HTERT RPE-1 (cell line): Measurements from ENCODE around the gene ADAM33.

ENCODE experiments used
- in situ Hi-C: fragments of 300-500 bp; cut with MboI; formaldehyde crosslinking; loops from 4 replicates; pipeline ENCODE4 v1.14.3; 2020; ENCODE audit warnings: low sequenced_read_pairs

Gene ADAM33

GRCh38 chr20:3670945-3671344 lies 10.9 kb downstream of the ADAM33 start:
- in situ Hi-C loops, result no loop called here

DNA sequence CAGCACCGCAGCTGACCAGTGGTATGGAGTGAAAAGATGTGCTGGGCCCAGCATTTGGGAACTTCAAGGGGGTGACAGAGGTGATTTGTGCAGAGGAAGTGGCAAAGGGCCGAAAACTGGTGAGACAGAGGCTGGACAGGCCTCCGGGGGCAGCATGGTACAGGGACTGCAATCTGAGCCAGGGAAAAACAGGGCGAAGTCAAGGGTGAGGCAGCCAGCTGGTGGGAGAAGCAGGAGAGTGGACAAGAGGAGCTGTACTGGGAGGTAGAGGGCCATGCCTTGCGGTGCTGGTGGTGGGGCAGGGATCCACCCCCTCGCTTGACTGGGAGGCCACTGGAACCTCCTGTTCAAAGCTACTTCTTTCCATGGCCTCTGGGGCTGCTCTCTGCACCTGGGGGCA lies 11.3 kb downstream of the ADAM33 start:
- in situ Hi-C loops, result no loop called here

DNA sequence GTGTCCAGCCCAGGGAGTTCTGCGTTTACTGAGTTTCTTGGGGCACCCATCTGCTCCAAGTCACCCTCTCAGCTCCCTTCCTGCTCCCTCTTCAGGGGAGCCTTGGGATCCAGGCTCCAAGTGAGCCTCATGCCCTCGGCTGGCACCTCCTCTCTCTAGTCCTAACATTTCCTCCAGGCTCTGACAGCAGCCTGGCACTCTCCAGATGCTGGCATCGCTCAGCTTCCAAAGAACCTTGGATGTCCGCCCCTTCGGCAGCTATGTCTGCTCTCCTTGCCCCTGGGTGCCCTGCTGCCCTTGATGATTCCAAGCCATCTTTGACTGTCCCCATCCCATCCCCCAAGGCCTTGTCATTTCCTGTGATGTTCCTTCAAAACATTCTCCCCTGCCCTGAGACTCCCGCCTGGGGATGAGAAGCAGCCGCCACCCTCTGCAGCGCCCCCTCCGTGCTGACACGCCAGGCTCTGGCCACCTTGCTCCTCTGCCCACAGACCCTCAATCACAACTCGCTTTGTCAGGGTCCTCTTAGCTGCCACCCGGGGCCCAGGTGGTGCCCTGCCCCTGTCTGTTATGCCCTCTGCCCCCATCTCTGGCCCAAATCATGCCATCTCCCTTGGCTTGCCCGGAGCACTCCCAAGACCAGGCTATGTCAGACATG lies 12.0 kb downstream of the ADAM33 start:
- in situ Hi-C loops, result no loop called here

GRCh38 chr20:3667434-3668037 lies 14.3 kb downstream of the ADAM33 start:
- in situ Hi-C loops, result no loop called here

DNA sequence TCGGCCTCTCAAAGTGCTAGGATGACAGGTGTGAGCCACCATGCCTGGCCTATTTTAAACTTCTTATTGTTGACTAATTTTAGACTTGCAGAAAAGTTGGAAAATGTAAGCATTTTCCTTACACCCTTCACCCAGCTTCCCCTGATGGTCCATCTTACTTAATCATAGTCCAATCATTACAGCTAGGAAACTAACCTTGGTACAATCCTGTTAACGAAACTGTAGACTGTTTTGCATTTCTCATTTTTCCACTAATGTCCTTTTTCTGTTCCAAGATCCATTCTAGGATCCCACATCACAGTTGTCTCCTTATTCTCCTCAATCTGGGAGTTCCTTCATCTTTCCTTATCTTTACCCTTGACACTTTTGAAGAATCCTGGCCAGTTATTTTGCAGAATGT lies 18.0 kb downstream of the ADAM33 start:
- in situ Hi-C loops, result no loop called here

GRCh38 chr20:3663031-3663701 lies 18.6 kb downstream of the ADAM33 start, which contains the start of gene GFRA4:
GFRA4 (minus strand) TSS chr20:3663399; CDS start chr20:3663399, 0 bp downstream.
- in situ Hi-C loops, result no loop called here

DNA sequence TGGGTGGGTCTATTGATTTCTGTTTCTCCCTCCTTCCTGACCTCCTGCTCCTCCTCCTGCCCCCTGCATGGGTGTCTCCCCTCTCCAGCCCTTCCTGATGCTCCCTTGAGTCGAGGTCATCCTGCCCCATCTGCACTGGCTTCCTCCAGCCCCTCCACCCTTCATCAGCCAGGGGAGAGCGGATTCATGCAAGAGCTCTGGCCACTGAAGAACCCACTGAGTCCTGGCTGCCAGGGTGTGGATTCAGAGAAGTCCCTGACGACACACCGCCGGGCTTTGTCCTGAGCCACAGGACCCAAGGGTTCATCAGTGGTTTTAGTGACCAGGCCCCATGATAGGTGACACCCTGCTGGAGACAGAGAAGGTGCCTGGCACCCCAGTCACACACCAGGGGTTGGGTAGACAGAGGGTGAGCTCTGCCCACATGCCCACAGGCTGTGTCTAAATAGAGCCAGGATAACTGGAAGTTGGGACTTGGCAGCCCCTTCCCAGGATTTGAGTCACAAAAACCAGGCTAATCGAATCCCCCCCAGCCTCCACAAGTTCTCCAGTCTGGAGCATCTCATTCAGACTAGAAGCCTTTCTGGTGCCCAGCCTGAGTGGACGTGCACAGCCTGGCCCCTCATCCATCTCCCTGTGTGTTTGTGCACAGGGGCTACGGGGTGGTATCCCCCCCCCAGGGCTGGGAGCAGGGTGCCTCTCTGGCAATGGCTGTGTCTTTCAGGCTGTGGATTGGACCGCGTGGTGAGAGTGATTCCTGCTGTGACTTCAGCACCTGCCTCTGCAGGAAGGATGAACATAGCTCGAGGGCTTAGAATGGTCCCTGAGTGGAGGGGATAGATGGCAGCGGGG lies 19.8 kb downstream of the ADAM33 start:
- in situ Hi-C loops, result no loop called here

GRCh38 chr20:3661060-3661813 lies 20.6 kb downstream of the ADAM33 start:
- in situ Hi-C loops, result no loop called here

DNA sequence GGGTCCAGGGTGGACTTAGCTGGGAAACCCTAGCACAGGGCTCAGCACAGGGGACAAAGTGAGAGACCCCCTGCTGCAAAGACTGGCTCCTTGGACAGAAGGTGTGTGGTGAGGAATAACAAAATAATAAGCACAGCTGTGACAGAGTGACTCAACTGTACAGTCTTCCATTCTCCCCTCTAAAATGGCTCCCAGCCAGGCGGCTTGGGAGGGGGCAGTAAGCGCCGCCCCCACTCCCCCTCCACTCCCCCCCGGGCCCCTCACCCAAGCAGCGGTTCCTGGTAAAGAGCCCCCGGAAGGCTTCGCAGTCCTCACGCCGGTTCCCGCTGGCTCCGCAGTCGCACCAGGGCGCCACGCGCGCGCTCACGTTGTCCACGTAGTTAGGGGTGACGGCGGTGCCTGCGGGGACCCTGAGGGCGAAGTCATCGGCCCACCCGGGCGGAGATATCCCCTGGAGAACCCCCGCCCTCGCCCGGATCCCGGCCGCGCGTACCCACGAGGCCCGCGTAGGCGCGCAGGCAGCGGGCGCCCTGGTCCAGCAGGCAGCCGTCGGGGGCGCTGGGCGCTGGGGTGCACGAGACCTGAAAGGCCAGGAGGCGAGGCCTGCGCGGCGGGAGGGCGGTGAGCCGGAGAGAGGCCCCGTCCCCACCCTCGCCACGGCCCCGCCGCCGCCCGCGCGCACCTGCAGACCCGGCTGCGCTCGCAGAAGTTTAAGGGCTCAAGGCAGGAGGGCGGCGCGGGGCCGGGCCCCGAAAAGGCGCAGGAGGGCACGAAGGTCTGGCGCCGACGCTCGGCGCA lies 21.3 kb downstream of the ADAM33 start:
- in situ Hi-C loops, result no loop called here

GRCh38 chr20:3659492-3660261 lies 22.1 kb downstream of the ADAM33 start:
- in situ Hi-C loops, result no loop called here

DNA sequence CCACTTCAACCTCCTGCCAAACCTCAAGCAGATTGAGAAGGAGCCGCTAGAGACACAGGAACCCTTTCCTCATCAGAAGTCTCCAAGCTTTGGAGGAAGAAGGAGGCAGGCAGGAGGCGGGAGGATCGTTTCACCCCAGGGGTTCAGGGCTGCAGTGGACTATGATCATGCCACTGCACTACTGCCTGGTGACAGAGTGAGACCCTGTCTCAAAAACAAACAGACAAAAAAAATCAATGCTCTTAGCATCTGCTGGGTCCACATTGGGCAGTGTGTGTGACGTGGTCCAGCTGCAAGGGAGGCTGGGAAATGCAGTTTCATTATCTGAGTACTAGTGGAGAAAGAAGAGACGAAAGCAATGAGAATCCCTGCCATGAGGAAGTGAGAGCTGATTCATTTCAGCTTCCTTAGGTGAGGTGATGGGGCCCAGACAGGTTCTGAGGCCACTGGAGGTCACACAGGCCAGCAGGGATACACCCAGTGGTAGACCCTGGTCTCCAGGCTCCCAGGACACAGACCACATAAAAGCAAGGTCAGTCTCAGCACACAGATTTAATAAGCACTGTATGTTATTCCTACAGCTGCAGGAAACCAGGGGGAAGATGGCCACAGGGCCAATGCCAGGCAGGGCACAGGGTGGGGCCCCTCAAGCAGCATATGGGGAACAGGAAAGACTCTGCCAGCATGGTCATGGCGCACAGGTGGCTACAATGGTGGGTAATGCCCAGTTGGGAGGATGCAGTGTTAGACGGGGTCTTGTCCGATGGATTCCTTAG lies 22.9 kb downstream of the ADAM33 start:
- in situ Hi-C loops, result no loop called here

- in situ Hi-C loops, result no loop called here
Measured at GRCh38 chr20:3658019-3658715, 23.6 kb downstream of the ADAM33 start.

GRCh38 chr20:3655131-3655405 lies 26.7 kb downstream of the ADAM33 start:
- in situ Hi-C loops, result no loop called here

DNA sequence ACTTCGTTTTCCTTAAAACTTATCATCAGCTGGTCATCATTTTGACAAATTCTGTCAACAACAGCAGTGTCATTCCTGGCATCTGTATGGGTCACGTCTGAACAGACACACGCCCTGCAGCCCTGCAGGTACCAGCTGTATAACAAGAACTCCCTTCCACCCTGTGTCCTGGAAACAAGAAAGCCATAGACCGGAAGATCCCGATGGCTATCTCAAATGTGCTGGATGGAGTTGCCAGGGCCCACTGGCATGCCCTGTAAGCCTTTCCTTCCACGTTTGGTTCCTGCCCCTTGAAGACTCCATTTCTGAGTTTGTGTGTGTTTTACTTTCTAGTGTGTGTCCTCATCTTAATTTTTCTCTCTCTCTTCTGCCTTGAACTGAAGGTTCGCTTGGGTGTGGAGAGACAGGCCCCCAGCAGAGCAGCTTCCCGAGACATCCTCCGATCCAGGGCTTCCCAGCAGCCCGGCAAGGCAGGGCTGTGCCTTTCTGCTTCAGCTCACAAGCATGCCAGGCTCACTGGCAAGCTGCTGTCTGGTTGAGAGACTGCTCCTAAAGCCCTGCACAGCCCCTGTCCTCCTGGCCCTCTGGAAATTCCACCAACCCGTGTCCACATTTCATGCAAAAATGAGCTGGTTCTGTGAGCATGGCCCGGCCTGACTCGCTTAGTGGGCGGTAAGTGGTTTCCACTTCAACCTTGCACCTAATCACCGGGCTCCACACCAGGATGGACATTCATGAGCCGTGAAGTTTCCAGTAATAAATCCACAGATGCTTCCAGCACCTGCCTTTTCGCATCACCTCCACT lies 27.3 kb downstream of the ADAM33 start:
- in situ Hi-C loops, result no loop called here

DNA sequence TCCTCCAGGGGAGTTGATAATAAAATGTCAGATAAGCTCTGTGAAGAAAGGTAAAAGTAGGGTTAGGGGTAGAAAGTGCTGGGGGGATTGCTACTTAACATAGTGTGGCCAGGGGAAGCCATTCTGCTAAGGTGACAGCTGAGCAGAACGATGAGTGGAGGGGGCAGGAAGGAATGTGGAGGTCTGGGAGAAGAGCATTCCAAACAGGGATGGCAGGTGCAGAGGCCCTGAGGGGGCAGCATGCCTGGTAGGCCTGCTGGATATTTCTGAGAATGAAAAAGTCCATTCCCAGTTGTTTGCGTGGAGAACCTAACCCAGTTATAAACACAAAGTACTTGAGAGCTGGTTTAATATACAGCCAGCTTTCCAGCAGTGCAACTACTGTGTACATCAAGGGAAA lies 27.9 kb downstream of the ADAM33 start:
- in situ Hi-C loops, result no loop called here

DNA sequence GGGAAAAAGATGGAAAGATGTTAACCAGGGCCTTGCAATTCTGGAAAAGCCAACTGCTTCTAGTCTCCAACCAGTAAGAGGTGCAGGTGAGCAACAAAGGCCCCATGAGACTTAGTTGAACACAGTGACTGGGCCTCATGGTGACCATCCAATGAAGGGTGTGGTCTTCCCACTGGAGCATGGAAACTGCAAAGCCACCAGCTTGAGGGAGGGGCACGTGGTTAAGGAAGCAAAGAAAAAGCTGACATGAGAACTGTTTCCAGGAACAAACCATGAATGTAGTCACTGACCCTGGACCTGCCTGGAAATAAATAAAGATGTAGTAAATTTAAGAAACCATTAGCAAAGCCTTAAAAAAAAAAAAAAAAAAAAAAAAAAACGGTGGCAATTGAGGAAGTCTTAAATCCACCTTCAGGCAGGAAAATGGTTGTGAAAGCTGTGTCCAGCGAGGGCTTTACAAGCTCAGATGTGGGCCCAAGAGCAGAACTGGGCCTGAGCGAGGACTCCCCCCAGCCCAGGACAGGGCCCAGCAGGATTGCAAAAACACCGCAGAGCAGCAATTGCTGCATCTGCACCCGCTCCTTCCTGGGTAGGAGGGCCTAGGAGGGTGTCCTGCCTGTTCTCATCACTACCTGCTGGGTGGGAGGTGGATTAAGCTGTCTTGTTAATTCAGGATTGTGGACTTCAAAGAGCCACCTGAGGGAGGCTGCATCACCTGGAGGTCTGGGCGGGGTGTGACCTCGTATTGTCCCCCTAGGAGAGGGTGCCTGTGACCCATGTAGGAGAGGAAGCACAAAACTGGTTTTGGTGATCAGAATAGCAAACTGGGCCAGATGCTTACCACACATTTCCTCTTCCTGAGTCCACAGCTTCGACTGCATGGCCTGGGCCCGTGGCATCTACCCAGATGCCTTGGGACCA lies 28.9 kb downstream of the ADAM33 start:
- in situ Hi-C loops, result no loop called here
